ENCODE measurements around the gene ACTR2.

DNA sequence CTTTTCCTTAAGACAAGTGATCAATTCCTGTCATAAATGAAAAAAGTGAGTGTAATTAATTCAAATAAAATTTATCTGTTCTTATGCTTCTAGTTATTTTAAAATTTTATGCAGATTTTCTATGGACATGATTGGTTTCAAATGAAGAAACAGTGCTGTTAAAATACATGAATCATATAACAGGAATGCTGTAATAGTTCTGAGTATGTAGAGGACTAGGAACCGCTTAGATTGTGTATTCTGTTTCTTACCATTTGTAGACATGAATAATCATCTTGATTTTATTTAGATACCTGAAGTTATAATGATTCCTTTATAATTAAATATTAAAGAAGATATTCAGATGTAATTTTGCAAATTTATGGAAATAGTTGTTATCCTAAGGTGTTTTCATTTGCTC, 3.5 kb downstream of the ACTR2 start:
- TF ChIP-seq, protein P1, sequence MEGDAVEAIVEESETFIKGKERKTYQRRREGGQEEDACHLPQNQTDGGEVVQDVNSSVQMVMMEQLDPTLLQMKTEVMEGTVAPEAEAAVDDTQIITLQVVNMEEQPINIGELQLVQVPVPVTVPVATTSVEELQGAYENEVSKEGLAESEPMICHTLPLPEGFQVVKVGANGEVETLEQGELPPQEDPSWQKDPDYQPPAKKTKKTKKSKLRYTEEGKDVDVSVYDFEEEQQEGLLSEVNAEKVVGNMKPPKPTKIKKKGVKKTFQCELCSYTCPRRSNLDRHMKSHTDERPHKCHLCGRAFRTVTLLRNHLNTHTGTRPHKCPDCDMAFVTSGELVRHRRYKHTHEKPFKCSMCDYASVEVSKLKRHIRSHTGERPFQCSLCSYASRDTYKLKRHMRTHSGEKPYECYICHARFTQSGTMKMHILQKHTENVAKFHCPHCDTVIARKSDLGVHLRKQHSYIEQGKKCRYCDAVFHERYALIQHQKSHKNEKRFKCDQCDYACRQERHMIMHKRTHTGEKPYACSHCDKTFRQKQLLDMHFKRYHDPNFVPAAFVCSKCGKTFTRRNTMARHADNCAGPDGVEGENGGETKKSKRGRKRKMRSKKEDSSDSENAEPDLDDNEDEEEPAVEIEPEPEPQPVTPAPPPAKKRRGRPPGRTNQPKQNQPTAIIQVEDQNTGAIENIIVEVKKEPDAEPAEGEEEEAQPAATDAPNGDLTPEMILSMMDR (IDR thresholded peaks at IDR 0.05; ENCODE audit: insufficient read depth, low read length, poor library complexity, severe bottlenecking) = no peak
- no peak for TF ChIP-seq EZH2phosphoT487 (conservative IDR thresholded peaks at IDR 0.05; ENCODE audit: low read length)

Data from SU-DHL-6 (cell line).